Measurements from ENCODE around the gene ARRDC1. TPM values are rescaled to one million over a fixed set of nuclear protein-coding genes. Genes with fewer than 3 reads are reported as not detected.

Gene ARRDC1
- total and polyA plus RNA-seq, 7 donors, result 6.9 to 18.9 (median 14.2) TPM

- intact Hi-C loops (cut with DNase I), result no loop called here
- Histone ChIP-seq H3K27ac (no peak overlapping the region), H3K9me3 (no peaks in the 10 kb centered on the region), H3K36me3 (ENCODE audit: insufficient read depth in 1 of 2, low read depth in 1 of 2) (peaks cover 2 to 9% of the 10 kb centered on the region in 2 donors), H3K4me3 (no peak overlapping the region), H3K27me3 (ENCODE audit: insufficient read depth in 3 of 3, low read length in 2 of 3) (no peaks in the 10 kb centered on the region), H3K4me1 (peaks cover 6% of the 10 kb centered on the region)
- no peak for ATAC-seq
- 94% methylated on average over 5 of the region's 5 CpGs for WGBS, 3 donors
- TF ChIP-seq CTCF (IDR thresholded peaks at IDR 0.05), result no peak
- DNase-seq, result no peak
These were observed 35.4 kb downstream of the ARRDC1 start for GRCh38 chr9:137640862-137641261.

GRCh38 chr9:137642118-137642601 is 36.7 kb downstream of the ARRDC1 start:
- Histone ChIP-seq H3K4me3 (no peak overlapping the region), H3K4me1 (peaks cover 6% of the 10 kb centered on the region), H3K36me3 (ENCODE audit: insufficient read depth in 1 of 2, low read depth in 1 of 2) (peaks cover 2 to 15% of the 10 kb centered on the region in 2 donors), H3K27ac (no peak overlapping the region), H3K27me3 (ENCODE audit: insufficient read depth in 3 of 3, low read length in 2 of 3) (no peaks in the 10 kb centered on the region), H3K9me3 (no peaks in the 10 kb centered on the region)
- DNase-seq (no peak), ATAC-seq (no peak)
- WGBS, 3 donors, result 96 to 97% (median 96%) methylated on average over 10 of the region's 10 CpGs
- intact Hi-C loops (cut with DNase I), result no loop called here
- TF ChIP-seq CTCF (IDR thresholded peaks at IDR 0.05), result no peak

- WGBS, 3 donors, result 92 to 97% (median 96%) methylated on average over 5 of the region's 5 CpGs
- no peak for DNase-seq
- peaks cover 6% of the 10 kb centered on the region for H3K4me1 ChIP-seq
- no peak for ATAC-seq
- intact Hi-C loops (cut with DNase I), result no loop called here
- H3K36me3 ChIP-seq (ENCODE audit: insufficient read depth in 1 of 2, low read depth in 1 of 2), result peaks cover 2 to 16% of the 10 kb centered on the region in 2 donors
- H3K4me3 ChIP-seq, result no peak overlapping the region
- no peak overlapping the region for H3K27ac ChIP-seq
- H3K9me3 ChIP-seq, result no peaks in the 10 kb centered on the region
- no peaks in the 10 kb centered on the region for H3K27me3 ChIP-seq (ENCODE audit: insufficient read depth in 3 of 3, low read length in 2 of 3)
- no peak for TF ChIP-seq CTCF (IDR thresholded peaks at IDR 0.05)
These were observed 37.4 kb downstream of the ARRDC1 start for GRCh38 chr9:137642892-137643291.

- H3K9me3 ChIP-seq, result no peaks in the 10 kb centered on the region
- H3K4me1 ChIP-seq, result peaks cover 6% of the 10 kb centered on the region
- no peaks in the 10 kb centered on the region for H3K27me3 ChIP-seq (ENCODE audit: insufficient read depth in 3 of 3, low read length in 2 of 3)
- TF ChIP-seq CTCF (IDR thresholded peaks at IDR 0.05), result no peak
- H3K27ac ChIP-seq, result no peak overlapping the region
- peaks cover 2 to 16% of the 10 kb centered on the region in 2 donors for H3K36me3 ChIP-seq (ENCODE audit: insufficient read depth in 1 of 2, low read depth in 1 of 2)
- DNase-seq (no peak), ATAC-seq (no peak)
- intact Hi-C loops (cut with DNase I), result no loop called here
- H3K4me3 ChIP-seq, result no peak overlapping the region
- WGBS, 3 donors, result 94 to 95% (median 94%) methylated on average over 14 of the region's 14 CpGs
These were observed 38.4 kb downstream of the ARRDC1 start for GRCh38 chr9:137643921-137644320.

- H3K27ac ChIP-seq, result no peak overlapping the region
- intact Hi-C loops (cut with DNase I), result no loop called here
- no peak overlapping the region for H3K4me3 ChIP-seq
- 82 to 92% (median 83%) methylated on average over 5 of the region's 5 CpGs for WGBS, 3 donors
- H3K27me3 ChIP-seq (ENCODE audit: insufficient read depth in 3 of 3, low read length in 2 of 3), result no peaks in the 10 kb centered on the region
- TF ChIP-seq CTCF (IDR thresholded peaks at IDR 0.05), result no peak
- H3K36me3 ChIP-seq (ENCODE audit: insufficient read depth in 1 of 2, low read depth in 1 of 2), result peaks cover 2 to 16% of the 10 kb centered on the region in 2 donors
- no peaks in the 10 kb centered on the region for H3K4me1 ChIP-seq
- H3K9me3 ChIP-seq, result no peaks in the 10 kb centered on the region
- no peak for ATAC-seq
- DNase-seq, result no peak
These were observed 39.7 kb downstream of the ARRDC1 start for GRCh38 chr9:137645211-137645610.

Data from psoas muscle (tissue), 8 donors.